Measurements from ENCODE around the gene DRGX.

Gene DRGX

GRCh38 chr10:49395741-49396665, at the start of gene DRGX:
TSS of gene DRGX (minus strand) at chr10:49396089. CDS start at chr10:49395440, 649 bp downstream.
- Mint-ChIP-seq H3K9me3 (no peaks in the 10 kb centered on the region), H3K27ac (no peak within 1 kb of the TSS), H3K36me3 (no peaks in the 10 kb centered on the region), H3K27me3 (peaks cover 91% of the 10 kb centered on the region), H3K4me1 (peaks cover 19% of the 10 kb centered on the region), H3K4me3 (peak within 1 kb of the TSS; percentile 39)
- ATAC-seq: no peak

- peaks cover 36% of the 10 kb centered on the region for H3K36me3 Mint-ChIP-seq
- no peak for ATAC-seq
- H3K4me1 Mint-ChIP-seq: peaks cover 12% of the 10 kb centered on the region
- H3K4me3 Mint-ChIP-seq: no peak overlapping the region
- no peak overlapping the region for H3K27ac Mint-ChIP-seq
- H3K9me3 Mint-ChIP-seq: peaks cover 18% of the 10 kb centered on the region
- H3K27me3 Mint-ChIP-seq: no peaks in the 10 kb centered on the region
Measured at GRCh38 chr10:49444349-49444748, 48.5 kb upstream of the DRGX start.

GRCh38 chr10:49442863-49443262, 47.0 kb upstream of the DRGX start:
- no peaks in the 10 kb centered on the region for H3K27me3 Mint-ChIP-seq
- no peak overlapping the region for H3K27ac Mint-ChIP-seq
- H3K4me3 Mint-ChIP-seq: no peak overlapping the region
- peaks cover 9% of the 10 kb centered on the region for H3K9me3 Mint-ChIP-seq
- H3K36me3 Mint-ChIP-seq: peaks cover 40% of the 10 kb centered on the region
- no peak for ATAC-seq
- peaks cover 12% of the 10 kb centered on the region for H3K4me1 Mint-ChIP-seq

GRCh38 chr10:49441488-49442476, 45.9 kb upstream of the DRGX start:
- Mint-ChIP-seq H3K27ac (no peak overlapping the region), H3K9me3 (peaks cover 9% of the 10 kb centered on the region), H3K36me3 (peaks cover 48% of the 10 kb centered on the region), H3K4me1 (peaks cover 7% of the 10 kb centered on the region), H3K27me3 (no peaks in the 10 kb centered on the region), H3K4me3 (peak overlapping the region; percentile 45)
- ATAC-seq: peak; percentile 41

GRCh38 chr10:49435225-49435624, 39.3 kb upstream of the DRGX start:
- Mint-ChIP-seq H3K27me3 (peaks cover 9% of the 10 kb centered on the region), H3K4me1 (no peaks in the 10 kb centered on the region), H3K36me3 (peaks cover 60% of the 10 kb centered on the region), H3K4me3 (no peak overlapping the region), H3K27ac (no peak overlapping the region), H3K9me3 (peaks cover 13% of the 10 kb centered on the region)
- no peak for ATAC-seq

GRCh38 chr10:49433069-49433468, 37.2 kb upstream of the DRGX start:
- Mint-ChIP-seq H3K27me3 (peaks cover 9% of the 10 kb centered on the region), H3K4me3 (no peak overlapping the region), H3K4me1 (no peaks in the 10 kb centered on the region), H3K9me3 (peaks cover 11% of the 10 kb centered on the region), H3K27ac (no peak overlapping the region), H3K36me3 (peaks cover 55% of the 10 kb centered on the region)
- ATAC-seq: no peak

- H3K36me3 Mint-ChIP-seq: peaks cover 46% of the 10 kb centered on the region
Measured at GRCh38 chr10:49431426-49431825, 35.5 kb upstream of the DRGX start.

GRCh38 chr10:49429458-49429857, 33.6 kb upstream of the DRGX start:
- no peaks in the 10 kb centered on the region for H3K4me1 Mint-ChIP-seq
- ATAC-seq: no peak
- H3K36me3 Mint-ChIP-seq: peaks cover 34% of the 10 kb centered on the region
- peaks cover 11% of the 10 kb centered on the region for H3K27me3 Mint-ChIP-seq
- H3K27ac Mint-ChIP-seq: no peak overlapping the region
- no peak overlapping the region for H3K4me3 Mint-ChIP-seq
- H3K9me3 Mint-ChIP-seq: peaks cover 18% of the 10 kb centered on the region

More at GRCh38 chr10:49431426-49431825, 35.5 kb upstream of the DRGX start:
- no peak overlapping the region for H3K27ac Mint-ChIP-seq
- no peak overlapping the region for H3K4me3 Mint-ChIP-seq
- peaks cover 9% of the 10 kb centered on the region for H3K27me3 Mint-ChIP-seq
- no peak for ATAC-seq
- H3K9me3 Mint-ChIP-seq: peaks cover 11% of the 10 kb centered on the region
- no peaks in the 10 kb centered on the region for H3K4me1 Mint-ChIP-seq

GRCh38 chr10:49426490-49427360, 30.8 kb upstream of the DRGX start:
- peaks cover 15% of the 10 kb centered on the region for H3K9me3 Mint-ChIP-seq

GRCh38 chr10:49419005-49419404, 23.1 kb upstream of the DRGX start:
- Mint-ChIP-seq H3K36me3 (no peaks in the 10 kb centered on the region), H3K4me3 (no peak overlapping the region), H3K27ac (no peak overlapping the region), H3K4me1 (no peaks in the 10 kb centered on the region), H3K27me3 (peaks cover 3% of the 10 kb centered on the region), H3K9me3 (peaks cover under 1% of the 10 kb centered on the region)
- no peak for ATAC-seq

More at GRCh38 chr10:49426490-49427360, 30.8 kb upstream of the DRGX start:
- Mint-ChIP-seq H3K27me3 (peaks cover 9% of the 10 kb centered on the region), H3K4me1 (no peaks in the 10 kb centered on the region), H3K4me3 (no peak overlapping the region), H3K36me3 (peaks cover 17% of the 10 kb centered on the region), H3K27ac (no peak overlapping the region)
- no peak for ATAC-seq

GRCh38 chr10:49418328-49418727, 22.4 kb upstream of the DRGX start:
- H3K27ac Mint-ChIP-seq: no peak overlapping the region
- no peaks in the 10 kb centered on the region for H3K4me1 Mint-ChIP-seq
- no peak overlapping the region for H3K4me3 Mint-ChIP-seq
- H3K27me3 Mint-ChIP-seq: no peaks in the 10 kb centered on the region
- no peaks in the 10 kb centered on the region for H3K9me3 Mint-ChIP-seq
- no peaks in the 10 kb centered on the region for H3K36me3 Mint-ChIP-seq
- no peak for ATAC-seq

GRCh38 chr10:49418053-49418326, 22.1 kb upstream of the DRGX start:
- Mint-ChIP-seq H3K4me3 (no peak overlapping the region), H3K27me3 (no peaks in the 10 kb centered on the region), H3K36me3 (no peaks in the 10 kb centered on the region), H3K4me1 (no peaks in the 10 kb centered on the region), H3K9me3 (no peaks in the 10 kb centered on the region), H3K27ac (no peak overlapping the region)
- ATAC-seq: no peak

GRCh38 chr10:49417311-49418052, 21.6 kb upstream of the DRGX start:
- no peaks in the 10 kb centered on the region for H3K27me3 Mint-ChIP-seq

GRCh38 chr10:49415846-49416245, 20.0 kb upstream of the DRGX start:
- Mint-ChIP-seq H3K36me3 (no peaks in the 10 kb centered on the region), H3K4me3 (no peak overlapping the region), H3K9me3 (no peaks in the 10 kb centered on the region), H3K4me1 (no peaks in the 10 kb centered on the region), H3K27me3 (no peaks in the 10 kb centered on the region), H3K27ac (no peak overlapping the region)
- ATAC-seq: no peak

More at GRCh38 chr10:49417311-49418052, 21.6 kb upstream of the DRGX start:
- H3K36me3 Mint-ChIP-seq: no peaks in the 10 kb centered on the region
- H3K27ac Mint-ChIP-seq: no peak overlapping the region
- H3K4me3 Mint-ChIP-seq: no peak overlapping the region
- H3K4me1 Mint-ChIP-seq: no peaks in the 10 kb centered on the region
- no peaks in the 10 kb centered on the region for H3K9me3 Mint-ChIP-seq
- peak; percentile 47 for ATAC-seq
